Colonic mucosa (tissue), 4 donors: Measurements from ENCODE around the gene ZSWIM4. TPM values are rescaled to one million over a fixed set of nuclear protein-coding genes. Genes with fewer than 3 reads are reported as not detected.

Experiments used
- DNase-seq: peaks from one replicate; pipeline ENCODE4 v3.0.0-alpha.2; 2020
- H3K27ac ChIP-seq: fragments of 200-600 bp; one replicate; pipeline ENCODE4 v1.8.0; 2021
- H3K27me3 ChIP-seq: fragments of 200-600 bp; one replicate; pipeline ENCODE4 v1.8.0; 2021
- H3K36me3 ChIP-seq: fragments of 200-600 bp; one replicate; pipeline ENCODE4 v1.8.0; 2021
- H3K4me1 ChIP-seq: fragments of 200-600 bp; one replicate; pipeline ENCODE4 v1.8.0; 2021; ENCODE audit warnings: mild to moderate bottlenecking
- H3K4me3 ChIP-seq: fragments of 200-600 bp; one replicate; pipeline ENCODE4 v1.8.0; 2021
- H3K9ac ChIP-seq, 2 donors: one replicate each; pipeline ENCODE4 v1.7.0; 2013; ENCODE audit warnings: control low read depth in 2 of 2, low read depth in 2 of 2, low read length in 2 of 2
- H3K9me3 ChIP-seq: fragments of 200-600 bp; one replicate; pipeline ENCODE4 v1.8.0; 2021
- CTCF ChIP-seq: fragments of 200-600 bp; IDR thresholded peaks from one replicate; pipeline ENCODE4 v1.8.0; 2022; ENCODE audit warnings: antibody characterized with exemption, mild to moderate bottlenecking
- intact Hi-C: fragments of 100-400 bp; cut with DNase I; formaldehyde crosslinking; loops from one replicate; pipeline ENCODE4 v1.14.1; 2022
- total RNA-seq, 2 donors: library from RNA; stranded (reverse); fragmentation: NEBNext Ultra II Directional in 1 of 2; extraction: Animal tissue kit (Norgen Biotek cat#: 25700) in 1 of 2; gene quantifications; one replicate each; pipeline ENCODE4 v1.2.1, GENCODE V29; 2021
- donor health status: healthy.
- donor health status: DM: no; HTN: no; CAD: no.
- donor health status: DM: no; HTN: no; CAD: no.

ZSWIM4 gene
- total RNA-seq, 2 donors from 2014 or later = 2.9 to 4.3 TPM

GRCh38 chr19:13839130-13839937, 44.1 kb downstream of the ZSWIM4 start:
- peak overlapping the region; percentile 99 for H3K27ac ChIP-seq
- DNase-seq = peak; percentile 87
- TF ChIP-seq CTCF = no peak
- H3K27me3 ChIP-seq = no peaks in the 10 kb centered on the region
- peak overlapping the region; percentile 97 to 100 for H3K9ac ChIP-seq
- H3K9me3 ChIP-seq = no peaks in the 10 kb centered on the region
- intact Hi-C loops = no loop called here
- H3K36me3 ChIP-seq = peaks cover 10% of the 10 kb centered on the region
- H3K4me1 ChIP-seq = peaks cover 12% of the 10 kb centered on the region
- peak overlapping the region; percentile 88 for H3K4me3 ChIP-seq

GRCh38 chr19:13839938-13840304, 44.7 kb downstream of the ZSWIM4 start:
- intact Hi-C loops = no loop called here
- peak overlapping the region; percentile 88 for H3K4me3 ChIP-seq
- H3K27me3 ChIP-seq = no peaks in the 10 kb centered on the region
- peak overlapping the region; percentile 97 to 100 for H3K9ac ChIP-seq
- H3K27ac ChIP-seq = peak overlapping the region; percentile 99
- no peak for DNase-seq
- H3K9me3 ChIP-seq = no peaks in the 10 kb centered on the region
- H3K4me1 ChIP-seq = peaks cover 12% of the 10 kb centered on the region
- peaks cover 10% of the 10 kb centered on the region for H3K36me3 ChIP-seq
- no peak for TF ChIP-seq CTCF

- H3K9me3 ChIP-seq = no peaks in the 10 kb centered on the region
- TF ChIP-seq CTCF = no peak
- H3K36me3 ChIP-seq = peaks cover 10% of the 10 kb centered on the region
- H3K27me3 ChIP-seq = no peaks in the 10 kb centered on the region
- H3K4me3 ChIP-seq = peak overlapping the region; percentile 88
- peak overlapping the region; percentile 97 to 100 for H3K9ac ChIP-seq
- intact Hi-C loops = no loop called here
- peak; percentile 91 for DNase-seq
- H3K4me1 ChIP-seq = peaks cover 12% of the 10 kb centered on the region
- peak overlapping the region; percentile 99 for H3K27ac ChIP-seq
Observed at GRCh38 chr19:13840305-13841085, 45.3 kb downstream of the ZSWIM4 start.

GRCh38 chr19:13841086-13841961, 46.1 kb downstream of the ZSWIM4 start:
- no peak for TF ChIP-seq CTCF
- peak overlapping the region; percentile 97 to 100 for H3K9ac ChIP-seq
- intact Hi-C loops = no loop called here
- peak overlapping the region; percentile 99 for H3K27ac ChIP-seq
- peak; percentile 82 for DNase-seq
- H3K4me1 ChIP-seq = peaks cover 12% of the 10 kb centered on the region
- peak overlapping the region; percentile 88 for H3K4me3 ChIP-seq
- H3K27me3 ChIP-seq = no peaks in the 10 kb centered on the region
- peaks cover 4% of the 10 kb centered on the region for H3K36me3 ChIP-seq
- no peaks in the 10 kb centered on the region for H3K9me3 ChIP-seq

GRCh38 chr19:13841962-13842290, 46.7 kb downstream of the ZSWIM4 start:
- H3K4me3 ChIP-seq = peak overlapping the region; percentile 88
- no peaks in the 10 kb centered on the region for H3K27me3 ChIP-seq
- no peaks in the 10 kb centered on the region for H3K36me3 ChIP-seq
- intact Hi-C loops = no loop called here
- peak overlapping the region; percentile 97 to 100 for H3K9ac ChIP-seq
- peaks cover 15% of the 10 kb centered on the region for H3K4me1 ChIP-seq
- DNase-seq = no peak
- no peaks in the 10 kb centered on the region for H3K9me3 ChIP-seq
- TF ChIP-seq CTCF = no peak
- peak overlapping the region; percentile 99 for H3K27ac ChIP-seq
